Stimulated activated CD8-positive, alpha-beta memory T cell treated with anti-CD3 and anti-CD28 coated beads, Interleukin-4, amount 100 ng/mL, for 24 hours (primary cell): ENCODE data around the gene DEPDC5.

Source experiments
- DNase-seq: peaks from one replicate; pipeline ENCODE4 v3.0.0-alpha.2; 2020; ENCODE audit warnings: low read depth

The DEPDC5 gene

DNA sequence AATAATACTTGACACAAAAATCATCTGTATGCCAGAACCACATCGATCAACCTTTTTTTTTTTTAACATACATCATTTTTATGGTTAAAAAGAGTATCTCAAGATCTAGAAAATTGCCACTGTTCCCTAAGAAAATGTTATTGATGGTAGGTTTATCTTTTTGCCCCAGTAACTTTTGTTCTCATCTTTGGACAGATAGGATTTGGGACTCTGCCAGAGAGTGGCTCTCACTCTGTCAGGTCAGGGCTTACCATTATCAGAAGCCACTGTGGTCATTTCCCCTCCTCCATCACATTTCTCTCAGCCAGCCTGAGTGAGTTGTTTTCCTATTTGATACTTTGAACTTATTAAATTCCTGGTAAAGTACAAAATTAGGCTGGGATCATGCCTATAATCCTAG is 142.7 kb downstream of the DEPDC5 start:
- DNase-seq: no peak

DNA sequence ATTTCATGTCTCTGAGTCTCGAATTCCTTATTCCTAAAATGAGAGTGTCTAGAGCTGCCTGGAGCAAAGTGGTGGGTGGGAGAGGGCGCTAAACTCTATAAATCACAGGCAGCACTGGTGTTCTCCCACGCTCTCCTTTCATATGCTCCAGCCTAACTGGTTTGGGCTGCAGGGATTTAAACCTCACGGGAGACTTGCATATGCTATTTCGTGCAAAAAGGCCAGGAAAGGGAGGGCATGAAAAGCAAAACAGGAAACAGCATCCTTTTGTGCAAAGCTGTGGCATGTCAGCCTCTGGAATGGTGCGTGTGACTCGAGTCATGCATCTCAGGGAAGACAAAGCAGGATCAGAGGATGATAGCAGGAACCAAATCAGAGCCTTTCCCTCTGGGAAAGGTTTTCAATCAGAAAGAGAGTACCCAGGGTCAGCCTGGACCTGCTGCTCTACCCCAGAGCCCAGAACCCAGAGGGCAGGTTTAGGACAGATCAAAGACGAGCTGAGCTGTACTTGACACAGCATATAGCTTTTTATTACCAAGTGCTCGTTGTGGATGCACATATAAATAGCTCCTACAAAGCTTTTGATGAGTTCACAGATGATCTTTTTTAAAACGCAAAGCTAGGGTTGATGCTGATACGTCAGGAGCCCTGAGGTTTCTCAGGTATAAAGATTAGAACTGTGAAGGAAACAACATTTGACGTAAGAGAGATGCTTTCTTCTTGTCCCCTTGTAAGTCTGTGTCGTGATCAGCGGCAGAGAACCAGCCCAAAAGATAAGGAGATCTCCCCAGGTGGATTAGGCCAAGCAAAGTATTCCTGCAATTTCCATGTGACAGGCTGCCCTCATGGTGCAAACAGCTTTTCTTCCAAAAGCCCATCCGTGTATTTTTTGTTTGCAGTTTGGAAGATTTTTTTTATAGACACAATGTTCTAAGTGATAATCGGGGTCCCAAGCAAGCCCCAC is 144.3 kb downstream of the DEPDC5 start:
- DNase-seq: no peak

DNA sequence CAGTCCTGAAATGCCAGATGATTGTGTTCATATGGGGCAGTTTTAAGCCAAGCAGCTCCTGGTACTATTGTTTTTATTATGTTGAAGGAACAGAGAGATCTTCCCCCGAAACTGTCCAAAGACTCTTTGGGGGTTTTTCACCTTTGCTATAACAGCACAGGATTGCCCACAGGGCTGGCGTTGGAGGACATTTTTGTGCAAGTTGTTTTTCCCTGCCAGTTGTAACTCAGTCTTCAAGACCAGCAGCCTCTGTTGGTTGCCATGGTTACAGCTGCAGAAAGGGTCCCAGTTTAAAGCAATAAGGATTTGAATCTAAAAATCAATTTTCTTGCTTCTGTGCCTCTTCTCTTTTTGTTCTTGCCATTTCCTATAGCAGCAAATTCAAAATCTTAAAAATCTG is 145.1 kb downstream of the DEPDC5 start:
- DNase-seq: no peak

DNA sequence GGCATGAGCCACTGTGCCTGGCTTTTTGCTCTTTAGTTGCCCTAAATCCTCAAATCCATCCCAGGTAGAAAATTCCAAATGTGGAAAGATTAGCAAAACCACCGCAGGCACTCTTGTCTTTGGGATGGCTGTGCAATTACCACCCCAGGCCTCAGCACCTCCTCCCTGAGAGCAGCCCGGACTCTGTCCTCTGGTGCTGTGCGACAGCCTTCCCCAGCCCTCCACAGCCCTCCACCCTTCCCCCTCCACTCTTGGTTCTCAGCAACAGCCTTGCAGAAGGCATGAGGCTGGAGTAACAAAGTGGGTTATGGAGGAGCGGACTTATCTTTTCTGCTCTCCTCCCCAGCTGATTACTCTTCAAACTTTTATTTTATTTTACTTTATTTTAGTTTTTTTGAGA is 145.8 kb downstream of the DEPDC5 start:
- no peak for DNase-seq

DNA sequence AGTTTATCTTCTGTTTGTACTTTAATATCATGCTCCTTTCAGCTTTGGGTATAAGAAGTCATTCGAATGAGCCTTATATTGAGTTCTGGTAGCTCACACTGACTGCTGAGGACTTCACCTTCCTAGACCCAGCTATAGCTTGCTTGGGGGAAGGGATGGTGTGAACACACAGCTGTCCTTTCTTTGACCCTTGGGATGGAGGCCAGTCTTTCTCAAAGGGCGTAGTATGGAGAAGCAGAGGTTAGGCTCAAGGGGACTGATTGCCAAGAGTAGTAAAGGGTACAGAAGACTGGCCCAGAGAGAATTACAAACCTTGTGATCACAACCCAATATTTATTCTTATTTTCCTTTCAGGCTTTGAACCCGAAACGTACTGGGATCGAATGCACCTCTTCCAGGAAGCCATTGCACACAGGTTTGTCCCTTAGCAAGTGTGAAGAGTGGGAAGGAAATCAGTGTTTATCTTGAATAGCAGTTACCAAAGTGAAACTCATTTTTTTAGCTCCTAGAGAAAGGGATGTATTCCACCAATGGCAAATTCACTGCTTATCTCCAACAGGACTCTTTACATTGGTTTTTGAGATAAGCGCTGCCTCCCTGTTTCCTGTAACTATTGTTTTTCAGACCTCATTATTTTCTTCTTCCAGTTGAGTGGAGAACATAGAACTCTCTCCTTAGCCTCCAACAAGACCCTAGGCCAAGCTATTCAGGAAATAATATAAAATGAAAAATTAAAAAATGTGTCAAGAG is 147.7 kb downstream of the DEPDC5 start:
- no peak for DNase-seq

DNA sequence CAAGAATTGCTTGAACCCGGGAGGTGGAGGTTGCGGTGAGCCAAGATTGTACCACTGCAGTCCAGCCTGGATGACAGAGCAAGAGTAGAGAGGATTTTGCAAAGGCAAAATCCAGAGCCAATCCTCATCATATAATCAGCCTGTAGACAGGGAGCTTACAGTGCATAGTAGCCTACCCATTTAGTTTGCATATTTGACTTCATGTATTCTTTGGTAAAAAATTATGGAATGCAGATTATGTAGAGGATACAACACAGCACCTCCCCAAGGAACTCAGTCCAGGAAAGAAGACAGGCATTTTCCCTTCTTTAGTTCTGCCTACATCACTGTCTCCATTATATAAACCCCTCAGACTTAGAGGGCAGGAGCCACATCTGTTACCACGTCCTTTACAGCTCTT is 150.8 kb downstream of the DEPDC5 start:
- no peak for DNase-seq

DNA sequence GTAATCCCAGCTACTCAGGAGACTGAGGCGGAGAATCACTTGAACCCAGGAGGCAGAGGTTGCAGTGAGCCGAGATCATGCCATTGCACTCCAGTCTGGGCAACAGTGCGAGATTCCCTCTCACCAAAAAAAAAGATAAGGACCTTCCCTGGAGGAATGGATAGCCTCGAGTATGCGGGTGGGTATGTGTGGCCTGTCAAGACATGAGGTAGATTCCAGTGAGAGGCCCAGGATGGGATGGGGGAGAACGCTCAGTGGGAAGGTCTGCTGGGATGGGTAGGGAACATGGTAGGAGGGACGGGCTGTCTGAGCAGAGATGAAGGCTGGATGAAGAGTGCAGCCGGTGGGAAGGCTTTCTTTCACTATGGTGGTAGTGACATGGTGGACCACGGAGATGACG is 151.5 kb downstream of the DEPDC5 start:
- no peak for DNase-seq

DNA sequence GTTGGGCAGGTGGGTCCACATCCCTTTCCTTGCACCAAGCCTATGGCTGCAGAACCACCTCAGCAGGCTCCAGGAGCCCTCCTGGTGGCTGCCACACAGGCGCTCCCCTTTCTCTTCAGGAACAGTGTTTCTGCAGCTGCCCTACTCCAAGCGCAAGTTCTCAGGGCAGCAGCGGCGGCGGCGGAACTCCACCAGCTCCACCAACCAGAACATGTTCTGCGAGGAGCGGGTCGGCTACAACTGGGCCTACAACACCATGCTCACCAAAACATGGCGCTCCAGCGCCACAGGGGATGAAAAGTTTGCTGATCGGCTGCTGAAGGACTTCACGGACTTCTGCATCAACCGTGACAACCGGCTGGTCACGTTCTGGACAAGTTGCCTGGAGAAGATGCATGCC is 152.3 kb downstream of the DEPDC5 start:
- DNase-seq: no peak

DNA sequence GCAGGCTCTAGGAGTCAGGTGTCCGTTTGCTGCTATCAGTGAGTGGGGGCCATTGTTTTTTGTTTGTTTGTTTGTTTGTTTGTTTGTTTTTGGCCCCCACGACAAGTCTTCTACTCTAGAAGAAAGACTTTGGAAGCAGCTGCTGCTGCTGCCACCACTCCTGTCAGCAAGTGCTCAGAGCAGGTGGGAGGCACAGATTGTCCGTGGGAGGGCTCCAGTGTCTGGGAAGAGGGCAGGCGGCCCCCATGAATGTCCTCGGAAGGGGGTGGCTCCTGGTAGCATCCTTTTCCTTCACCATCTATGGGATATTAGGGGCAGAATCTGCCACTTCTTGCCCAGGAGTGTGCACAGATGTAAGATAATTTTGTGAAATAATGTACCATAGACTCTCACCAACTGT is 152.8 kb downstream of the DEPDC5 start:
- DNase-seq: no peak

DNA sequence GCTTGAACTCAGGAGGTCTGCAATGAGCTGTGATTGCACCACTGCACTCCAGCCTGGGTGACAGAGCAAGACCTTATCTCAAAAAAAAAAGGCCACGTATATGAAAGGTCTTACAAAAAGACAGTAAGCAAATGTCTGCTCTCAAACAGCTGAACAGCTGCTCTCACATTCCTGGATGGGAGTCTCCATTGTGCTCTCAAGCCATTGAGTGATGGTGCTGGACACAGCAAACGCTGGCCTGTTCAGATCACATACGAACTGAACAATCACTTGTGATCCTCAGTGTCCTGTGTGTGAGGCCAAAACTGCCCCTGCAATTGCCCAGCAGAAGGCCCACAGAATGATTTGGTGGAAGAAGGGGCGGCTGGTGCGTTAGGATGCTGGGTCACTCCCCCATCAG is 156.2 kb downstream of the DEPDC5 start:
- DNase-seq: no peak

DNA sequence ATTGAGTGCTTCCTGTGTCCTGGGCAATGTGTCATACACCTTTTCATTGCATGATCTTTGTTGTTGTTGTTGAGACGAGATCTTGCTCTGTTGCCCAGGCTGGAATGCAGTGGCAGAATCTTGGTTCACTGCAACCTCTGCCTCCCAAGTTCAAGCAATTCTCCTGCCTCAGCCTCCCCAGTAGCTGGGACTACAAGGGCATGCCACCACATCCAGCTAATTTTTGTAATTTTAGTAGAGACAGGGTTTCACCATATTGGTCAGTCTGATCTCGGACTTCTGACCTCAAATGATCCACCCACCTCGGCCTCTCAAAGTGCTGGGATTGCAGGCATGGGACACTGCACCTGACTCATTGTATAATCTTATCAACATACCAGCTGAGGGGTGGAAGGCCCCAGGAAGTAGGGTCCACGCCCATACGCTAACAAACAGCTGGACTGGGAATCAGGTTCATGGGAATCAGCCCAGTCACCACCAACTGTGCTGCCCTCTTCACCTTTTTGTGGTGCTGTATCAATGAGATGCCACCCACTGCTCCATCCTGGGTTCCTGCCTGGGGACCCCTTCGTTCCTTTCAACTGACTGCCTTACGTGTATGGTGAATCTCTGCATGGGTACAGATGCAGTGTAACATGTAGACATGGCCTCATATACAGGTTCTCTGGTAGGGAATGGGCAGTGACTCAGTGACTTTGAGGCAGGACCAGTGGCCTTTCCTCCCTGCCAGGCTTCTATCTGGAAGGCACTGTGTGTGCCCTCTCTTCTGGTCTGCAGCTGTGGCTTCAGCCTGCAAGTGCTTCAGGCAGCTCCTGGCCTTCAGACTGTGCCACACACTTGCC is 158.0 kb downstream of the DEPDC5 start:
- DNase-seq: no peak

DNA sequence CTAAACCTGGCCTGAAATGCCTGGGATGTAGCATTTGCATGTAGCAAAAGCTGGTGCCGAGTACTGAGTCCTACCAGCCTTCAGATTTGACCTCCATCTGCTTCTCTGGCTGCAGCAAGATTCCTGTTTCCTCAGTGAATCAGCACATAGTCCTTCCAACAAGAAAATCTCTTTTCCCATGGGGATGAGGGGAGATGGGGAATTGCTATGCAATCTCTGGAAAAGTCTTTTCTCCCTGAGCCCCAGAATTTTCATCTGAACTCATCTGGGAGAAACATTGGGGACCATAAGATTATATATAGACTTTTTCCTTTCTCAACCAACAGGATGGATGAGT is 158.6 kb downstream of the DEPDC5 start:
- DNase-seq: no peak

DNA sequence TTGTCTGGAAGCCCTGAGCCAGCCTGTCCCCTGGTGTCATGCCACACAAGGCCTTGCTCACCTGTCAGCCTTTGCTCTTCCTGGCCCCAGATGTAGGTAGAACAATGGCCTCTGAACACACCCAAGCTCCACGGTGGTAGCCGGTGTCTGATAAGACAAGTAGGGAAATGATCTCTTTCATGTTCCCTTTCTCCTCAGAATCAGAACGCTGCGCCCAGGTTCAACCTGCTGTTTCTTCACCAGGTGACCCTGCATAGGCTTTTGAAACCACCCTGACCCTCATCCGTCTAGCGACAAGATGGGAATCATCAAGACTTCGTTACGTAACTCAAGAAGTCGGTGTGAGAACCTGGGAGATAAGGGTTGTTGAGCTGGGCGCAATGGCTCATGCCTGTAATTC is 161.8 kb downstream of the DEPDC5 start:
- no peak for DNase-seq

DNA sequence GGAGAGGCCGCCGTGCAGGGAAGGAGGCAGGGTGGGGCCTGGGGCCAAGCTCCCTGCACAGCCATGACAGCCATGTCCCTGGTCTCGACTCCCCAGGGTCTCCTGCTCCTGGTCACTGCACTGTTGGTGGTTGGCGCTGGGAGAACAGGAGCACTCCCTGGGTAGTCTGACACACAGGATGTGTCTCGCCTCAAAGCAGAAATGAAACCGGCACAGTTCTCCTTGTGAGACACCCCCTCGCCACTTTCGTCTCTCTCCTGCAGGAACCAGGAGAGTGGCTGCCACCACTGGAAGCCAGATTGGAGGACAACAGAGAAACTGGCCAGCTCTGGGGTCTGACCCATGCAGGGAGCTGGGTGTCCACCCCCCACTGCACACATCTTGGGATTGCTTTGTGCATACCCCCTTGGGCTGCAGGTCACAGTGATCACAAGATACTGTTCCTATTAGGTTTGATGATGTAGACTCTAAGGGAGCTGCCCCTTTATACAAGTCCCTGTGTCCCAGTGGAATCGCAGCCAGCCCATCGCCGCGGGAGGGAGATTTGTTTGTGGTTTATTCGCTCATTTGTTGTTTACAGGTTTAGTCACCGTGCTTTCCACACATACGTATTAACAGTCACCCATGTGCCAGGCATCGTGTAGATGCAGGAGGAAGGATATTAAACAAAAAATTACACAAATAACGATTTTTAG is 163.6 kb downstream of the DEPDC5 start:
- no peak for DNase-seq

DNA sequence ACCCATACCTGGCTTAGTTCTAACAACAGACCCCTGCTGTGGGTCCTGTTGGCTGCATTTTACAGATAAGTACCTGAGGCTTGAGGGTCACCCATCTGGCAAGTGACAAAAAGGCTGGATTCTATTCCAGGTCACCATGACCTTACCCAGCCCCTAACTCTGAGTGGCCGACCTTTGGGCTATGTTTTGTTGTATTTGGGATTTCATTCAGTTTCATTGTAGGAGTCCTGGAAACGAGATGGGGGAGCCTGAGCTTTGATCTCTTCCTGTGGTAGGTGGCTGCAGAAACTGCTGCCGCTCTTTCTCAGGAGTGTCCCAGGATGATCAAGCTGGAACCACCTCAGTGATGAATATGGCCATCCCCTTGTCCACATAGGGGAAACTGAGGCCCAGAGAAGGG is 165.9 kb downstream of the DEPDC5 start:
- DNase-seq: no peak

DNA sequence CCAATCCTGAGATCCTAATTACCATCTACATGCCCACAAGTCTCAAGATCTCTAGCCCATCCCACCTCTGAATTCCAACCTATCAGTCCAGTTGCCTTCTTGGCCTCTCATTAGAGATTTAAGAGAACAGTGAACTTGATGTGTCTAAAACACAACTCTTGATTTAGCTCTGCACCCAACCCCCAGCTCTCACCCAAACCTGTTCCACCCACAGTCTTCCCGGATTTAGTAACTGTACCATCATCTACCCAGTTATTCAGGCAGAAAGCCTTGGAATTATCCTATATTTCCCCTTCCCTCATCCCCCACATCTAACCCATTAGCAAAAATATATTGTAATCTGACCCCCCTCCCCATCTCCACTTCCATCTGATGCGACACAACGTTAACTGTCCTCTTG is 166.5 kb downstream of the DEPDC5 start:
- DNase-seq: no peak

DNA sequence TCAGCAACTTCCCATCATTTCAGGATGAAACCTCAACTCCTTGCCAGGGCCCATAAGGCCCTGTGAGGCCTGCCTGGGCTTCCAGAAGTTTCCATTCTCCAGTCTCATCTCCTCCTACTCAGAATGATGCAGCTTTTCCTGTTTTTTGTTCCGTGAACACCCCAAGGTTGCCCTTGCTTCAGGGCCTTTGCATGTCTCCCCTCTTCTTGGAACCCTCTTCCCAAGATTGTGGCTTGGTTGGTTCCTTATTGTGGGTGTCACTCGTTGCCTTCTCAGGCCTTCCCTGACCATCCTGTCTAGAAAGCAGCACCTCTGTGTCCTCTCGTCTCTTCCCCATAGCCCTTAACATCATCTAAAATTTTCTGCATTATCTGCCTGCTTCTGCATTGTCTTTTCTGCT is 167.3 kb downstream of the DEPDC5 start:
- DNase-seq: no peak

DNA sequence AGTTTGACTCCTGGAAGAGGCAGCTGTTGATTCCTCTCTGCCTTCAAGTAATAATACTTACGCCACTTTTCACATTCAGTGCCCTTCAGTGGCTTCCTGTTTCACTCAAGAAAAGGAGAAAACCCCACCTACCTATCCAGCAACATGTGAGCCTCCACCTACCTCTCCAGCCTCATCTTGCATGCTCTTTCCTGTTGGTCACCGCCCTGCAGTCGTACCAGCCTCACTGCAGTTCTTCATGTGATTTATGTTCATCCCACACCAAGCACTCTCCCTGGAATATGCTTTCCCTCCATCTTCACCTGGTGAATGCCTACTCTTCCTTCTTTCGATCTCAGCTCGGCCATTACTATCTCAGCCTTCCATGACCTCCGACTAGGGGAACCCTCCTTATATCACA is 168.7 kb downstream of the DEPDC5 start:
- no peak for DNase-seq

DNA sequence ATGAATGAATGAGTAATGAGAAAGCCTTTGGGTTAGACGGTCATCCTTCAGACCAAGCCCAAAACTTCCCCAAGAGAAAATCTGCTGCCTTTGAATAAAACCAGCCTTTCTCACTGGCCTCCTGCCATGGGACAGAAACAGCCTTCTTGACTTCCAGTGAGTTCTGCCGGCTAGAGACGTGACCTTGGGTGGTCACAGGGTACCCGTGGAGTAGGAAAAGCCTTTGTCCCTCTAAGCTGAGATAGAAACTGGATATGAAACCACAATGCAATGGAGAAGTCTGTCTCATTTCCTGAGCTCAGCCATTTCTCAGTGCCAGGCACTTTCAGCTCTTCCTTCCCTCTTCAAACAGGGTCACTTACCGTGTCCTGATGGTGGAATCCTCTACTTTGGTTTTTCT is 169.3 kb downstream of the DEPDC5 start:
- no peak for DNase-seq

DNA sequence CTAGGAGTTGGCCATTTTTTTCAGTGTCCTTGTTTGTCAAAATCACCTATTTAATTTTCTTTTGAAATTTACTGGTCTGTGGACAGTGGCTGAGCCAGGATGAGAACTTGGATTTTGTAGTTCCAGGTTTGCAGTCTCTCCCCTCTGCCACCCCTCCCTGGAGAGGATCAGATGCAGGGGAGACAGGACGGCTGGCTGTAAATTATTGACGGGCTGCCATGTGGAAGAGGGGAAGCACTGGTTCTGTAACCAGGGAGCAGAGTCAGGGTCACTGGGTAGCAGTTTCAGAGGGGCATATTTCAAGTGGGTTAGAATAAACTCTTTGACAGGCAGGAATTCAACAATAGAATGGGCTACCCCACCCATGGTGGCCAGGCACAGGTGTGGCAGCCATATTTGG is 169.9 kb downstream of the DEPDC5 start:
- no peak for DNase-seq

DNA sequence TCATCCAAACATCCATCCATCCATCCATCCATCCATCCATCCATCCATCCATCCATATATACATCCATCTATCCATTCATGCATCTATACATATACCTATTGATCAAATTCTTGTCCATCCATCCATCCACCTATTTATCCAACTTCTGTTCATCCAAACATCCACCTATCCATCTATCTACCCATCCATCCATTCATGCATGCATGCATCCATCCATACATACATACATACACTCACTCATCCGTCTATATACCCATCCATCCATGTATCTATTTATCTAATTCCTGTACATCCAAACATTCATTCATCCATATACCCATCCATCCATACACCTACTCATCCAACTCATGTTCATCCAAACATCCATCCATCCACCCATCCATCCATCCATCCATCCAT is 171.2 kb downstream of the DEPDC5 start:
- DNase-seq: no peak

DNA sequence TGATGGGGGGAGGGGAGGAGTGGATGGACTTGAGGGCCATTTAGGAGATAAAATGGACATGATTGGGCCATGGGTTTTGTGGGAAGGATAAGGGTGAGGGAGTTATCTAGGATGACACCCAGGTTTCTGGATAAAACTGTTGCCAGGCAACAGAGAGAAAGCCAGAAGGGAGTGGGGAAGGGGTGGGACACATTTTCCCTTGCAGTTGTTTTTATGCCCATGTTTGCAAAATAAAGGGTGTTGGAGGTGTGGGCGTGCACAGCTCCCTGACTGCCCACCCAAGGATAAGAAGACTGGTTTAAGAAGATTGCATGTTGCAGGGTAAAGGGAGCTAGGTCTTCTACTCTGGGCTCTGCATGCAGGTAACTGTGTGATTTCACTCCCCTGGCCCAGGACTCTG is 172.2 kb downstream of the DEPDC5 start:
- DNase-seq: no peak
